Choroid plexus epithelial cell (primary cell): ENCODE data around the gene PLCG2.
A peak's percentile ranks its signal among the peaks of the same experiment; 100 is the strongest.
"Not testable (repeated sequence)": the region's sequence is repeated elsewhere in the genome, so short reads cannot be mapped to it uniquely, and the experiment has no call there.

ENCODE experiments used
- DNase-seq: peaks from one replicate; pipeline ENCODE4 v3.0.0-alpha.2; 2010; ENCODE audit warnings: low read depth
- H3K4me3 ChIP-seq: 2 replicates; pipeline ENCODE4 v1.5.1; 2011; ENCODE audit warnings: low read depth, mild to moderate bottlenecking, control low read depth, low read length, moderate library complexity
- CTCF ChIP-seq: conservative IDR thresholded peaks from 2 replicates; pipeline ENCODE4 v1.5.1; 2011; ENCODE audit warnings: low read depth, mild to moderate bottlenecking, control low read depth, inconsistent platforms, low read length, moderate library complexity

The PLCG2 gene

GRCh38 chr16:81868057-81868748 is 89.1 kb downstream of the PLCG2 start:
- H3K4me3 ChIP-seq = no peak overlapping the region
- no peak for TF ChIP-seq CTCF
- DNase-seq = no peak

- TF ChIP-seq CTCF = no peak
- DNase-seq = no peak
- no peak overlapping the region for H3K4me3 ChIP-seq
Measured at GRCh38 chr16:81869326-81869725, 90.2 kb downstream of the PLCG2 start.

- H3K4me3 ChIP-seq = no peak overlapping the region
- no peak for DNase-seq
- TF ChIP-seq CTCF = no peak
Measured at GRCh38 chr16:81873206-81873605, 94.1 kb downstream of the PLCG2 start.

- peak; percentile 87 for TF ChIP-seq CTCF
- DNase-seq = peak; percentile 62
- no peak overlapping the region for H3K4me3 ChIP-seq
Measured at GRCh38 chr16:81873843-81874752, 95.0 kb downstream of the PLCG2 start.

GRCh38 chr16:81875461-81875860 is 96.4 kb downstream of the PLCG2 start:
- no peak for TF ChIP-seq CTCF
- H3K4me3 ChIP-seq = no peak overlapping the region

GRCh38 chr16:81876273-81876900 is 97.3 kb downstream of the PLCG2 start:
- DNase-seq = no peak
- H3K4me3 ChIP-seq = no peak overlapping the region
- no peak for TF ChIP-seq CTCF

More at GRCh38 chr16:81875461-81875860, 96.4 kb downstream of the PLCG2 start:
- no peak for DNase-seq

- DNase-seq, H3K4me3 ChIP-seq: not testable (repeated sequence)
Measured at GRCh38 chr16:81877490-81877889, 98.4 kb downstream of the PLCG2 start.
